C4-2B (cell line): ENCODE results near the gene DDRGK1.

Experiments used
- ZFX ChIP-seq: fragments of 450-650 bp; IDR thresholded peaks from 2 replicates; pipeline ENCODE4 v1.6.1; 2017
- TF ChIP-seq, protein P1 (sequence below): fragments of 450-650 bp; conservative IDR thresholded peaks from 2 replicates; pipeline ENCODE4 v1.5.1; 2017; ENCODE audit warnings: mild to moderate bottlenecking

DNA sequence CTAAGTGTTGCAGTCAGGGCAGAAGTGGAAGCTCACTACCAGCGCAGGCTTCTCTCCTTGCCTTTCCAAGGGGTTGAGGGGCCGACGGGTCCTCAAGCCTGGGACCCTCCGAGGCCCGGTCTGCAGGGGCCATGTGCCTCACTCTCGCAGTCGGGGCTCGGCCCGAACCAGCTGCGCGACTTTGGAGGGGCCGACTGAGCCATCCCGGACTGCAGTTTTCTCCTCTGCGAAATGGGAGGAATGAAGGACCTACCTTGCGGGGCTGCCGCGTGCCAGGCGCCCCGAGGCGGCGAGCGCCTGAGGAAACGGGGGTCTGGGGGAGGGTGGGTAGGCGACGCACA is 36.8 kb downstream of the DDRGK1 start:
- TF ChIP-seq, protein P1, sequence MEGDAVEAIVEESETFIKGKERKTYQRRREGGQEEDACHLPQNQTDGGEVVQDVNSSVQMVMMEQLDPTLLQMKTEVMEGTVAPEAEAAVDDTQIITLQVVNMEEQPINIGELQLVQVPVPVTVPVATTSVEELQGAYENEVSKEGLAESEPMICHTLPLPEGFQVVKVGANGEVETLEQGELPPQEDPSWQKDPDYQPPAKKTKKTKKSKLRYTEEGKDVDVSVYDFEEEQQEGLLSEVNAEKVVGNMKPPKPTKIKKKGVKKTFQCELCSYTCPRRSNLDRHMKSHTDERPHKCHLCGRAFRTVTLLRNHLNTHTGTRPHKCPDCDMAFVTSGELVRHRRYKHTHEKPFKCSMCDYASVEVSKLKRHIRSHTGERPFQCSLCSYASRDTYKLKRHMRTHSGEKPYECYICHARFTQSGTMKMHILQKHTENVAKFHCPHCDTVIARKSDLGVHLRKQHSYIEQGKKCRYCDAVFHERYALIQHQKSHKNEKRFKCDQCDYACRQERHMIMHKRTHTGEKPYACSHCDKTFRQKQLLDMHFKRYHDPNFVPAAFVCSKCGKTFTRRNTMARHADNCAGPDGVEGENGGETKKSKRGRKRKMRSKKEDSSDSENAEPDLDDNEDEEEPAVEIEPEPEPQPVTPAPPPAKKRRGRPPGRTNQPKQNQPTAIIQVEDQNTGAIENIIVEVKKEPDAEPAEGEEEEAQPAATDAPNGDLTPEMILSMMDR: no peak
- no peak for TF ChIP-seq ZFX
